Measurements from ENCODE around the gene COL11A2. TPM values are rescaled to one million over a fixed set of nuclear protein-coding genes. Genes with fewer than 3 reads are reported as not detected.

Gene COL11A2
- total RNA-seq, 1 donor from 2014 or later, result 0.65 TPM

DNA sequence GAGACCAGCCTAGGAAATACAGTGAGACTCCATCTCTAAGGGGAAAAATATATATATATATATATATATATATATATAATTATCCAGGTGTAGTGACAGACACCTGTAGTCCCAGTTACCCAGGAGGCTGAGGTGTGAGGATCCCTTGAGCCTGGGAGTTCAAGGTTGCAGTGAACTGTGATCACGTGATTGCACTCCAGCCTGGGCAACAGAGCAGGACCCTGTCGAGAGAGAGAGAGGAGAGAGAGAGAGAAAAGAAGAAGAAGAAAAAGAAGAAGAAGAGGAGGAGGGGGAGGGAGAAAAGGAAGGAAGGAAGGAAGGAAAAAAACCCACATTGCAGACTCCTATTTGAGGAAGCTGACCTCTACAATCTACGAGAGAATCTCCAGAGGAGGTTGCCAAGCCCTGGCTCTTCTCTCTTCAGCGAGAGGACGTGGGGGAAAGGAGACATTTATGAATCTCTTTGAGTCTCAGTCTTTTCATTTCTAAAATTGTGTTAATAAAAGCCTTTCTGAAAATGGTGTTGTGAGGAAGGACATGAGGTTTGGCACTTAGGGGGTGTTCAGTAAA, 49.7 kb downstream of the COL11A2 start:
- peaks cover 15% of the 10 kb centered on the region for H3K27me3 Mint-ChIP-seq (ENCODE audit: insufficient read depth)
- no peak overlapping the region for H3K27ac Mint-ChIP-seq
- no peak overlapping the region for H3K4me3 Mint-ChIP-seq
- H3K4me1 Mint-ChIP-seq (ENCODE audit: low read depth), result peaks cover 13% of the 10 kb centered on the region
- no peaks in the 10 kb centered on the region for H3K9me3 Mint-ChIP-seq
- no peak for DNase-seq (ENCODE audit: low spot score)
- no peaks in the 10 kb centered on the region for H3K36me3 Mint-ChIP-seq (ENCODE audit: low read depth)
- intact Hi-C loops (cut with micrococcal nuclease), result no loop called here

DNA sequence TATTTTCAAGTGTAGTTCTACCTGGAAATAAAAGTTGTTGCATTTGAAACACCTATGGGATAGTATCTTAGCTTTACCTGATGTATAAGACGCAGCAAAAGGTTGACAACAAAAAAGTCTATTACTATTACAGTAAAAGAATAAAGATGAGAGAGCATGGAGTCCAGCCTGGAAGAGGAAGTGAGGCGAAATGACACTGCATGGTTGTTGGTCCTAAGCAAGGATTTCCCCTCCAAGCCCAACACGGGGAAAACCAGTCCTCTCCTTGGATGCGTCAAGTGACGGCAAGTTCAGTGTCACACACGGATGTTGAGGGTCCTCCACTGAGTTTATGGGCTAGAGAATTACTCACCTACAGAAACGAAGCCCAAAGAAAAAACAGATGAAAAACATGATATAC, 51.7 kb downstream of the COL11A2 start:
- H3K27ac Mint-ChIP-seq, result no peak overlapping the region
- no peak overlapping the region for H3K4me3 Mint-ChIP-seq
- no peak for DNase-seq (ENCODE audit: low spot score)
- peaks cover 13% of the 10 kb centered on the region for H3K4me1 Mint-ChIP-seq (ENCODE audit: low read depth)
- peaks cover 15% of the 10 kb centered on the region for H3K27me3 Mint-ChIP-seq (ENCODE audit: insufficient read depth)
- no peaks in the 10 kb centered on the region for H3K9me3 Mint-ChIP-seq
- H3K36me3 Mint-ChIP-seq (ENCODE audit: low read depth), result no peaks in the 10 kb centered on the region
- intact Hi-C loops (cut with micrococcal nuclease), result no loop called here

DNA sequence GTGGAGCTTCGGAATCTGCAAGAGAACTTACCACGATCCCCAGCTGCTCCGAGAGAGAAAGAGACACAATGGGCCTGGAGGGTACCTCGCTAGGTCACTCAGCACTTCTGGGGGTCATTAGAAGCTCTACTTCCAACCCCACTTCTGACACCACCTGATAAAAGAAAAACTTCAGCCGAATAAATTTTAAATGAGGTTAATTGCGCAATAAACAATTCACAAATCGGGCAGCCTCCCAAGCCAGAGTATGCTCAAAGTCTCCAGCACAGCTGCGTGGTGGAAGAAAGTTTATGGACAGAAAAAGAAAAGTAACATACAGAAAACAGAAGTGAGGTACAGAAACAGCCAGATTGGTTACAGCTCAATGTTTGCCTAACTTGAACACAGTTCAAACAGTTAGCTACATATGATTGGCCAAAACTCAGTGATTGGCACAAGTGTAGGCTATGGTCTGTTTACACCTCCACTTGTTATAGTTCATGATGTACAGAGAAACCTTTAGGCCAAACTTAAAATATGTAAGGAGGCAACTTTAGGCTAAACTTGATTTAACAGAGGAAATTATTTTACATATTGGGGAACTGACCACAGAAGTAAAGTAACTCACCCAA, 52.6 kb downstream of the COL11A2 start:
- Mint-ChIP-seq H3K27me3 (ENCODE audit: insufficient read depth) (peaks cover 15% of the 10 kb centered on the region), H3K27ac (no peak overlapping the region), H3K9me3 (no peaks in the 10 kb centered on the region), H3K36me3 (ENCODE audit: low read depth) (no peaks in the 10 kb centered on the region), H3K4me3 (no peak overlapping the region), H3K4me1 (ENCODE audit: low read depth) (peaks cover 13% of the 10 kb centered on the region)
- intact Hi-C loops (cut with micrococcal nuclease), result no loop called here
- no peak for DNase-seq (ENCODE audit: low spot score)

DNA sequence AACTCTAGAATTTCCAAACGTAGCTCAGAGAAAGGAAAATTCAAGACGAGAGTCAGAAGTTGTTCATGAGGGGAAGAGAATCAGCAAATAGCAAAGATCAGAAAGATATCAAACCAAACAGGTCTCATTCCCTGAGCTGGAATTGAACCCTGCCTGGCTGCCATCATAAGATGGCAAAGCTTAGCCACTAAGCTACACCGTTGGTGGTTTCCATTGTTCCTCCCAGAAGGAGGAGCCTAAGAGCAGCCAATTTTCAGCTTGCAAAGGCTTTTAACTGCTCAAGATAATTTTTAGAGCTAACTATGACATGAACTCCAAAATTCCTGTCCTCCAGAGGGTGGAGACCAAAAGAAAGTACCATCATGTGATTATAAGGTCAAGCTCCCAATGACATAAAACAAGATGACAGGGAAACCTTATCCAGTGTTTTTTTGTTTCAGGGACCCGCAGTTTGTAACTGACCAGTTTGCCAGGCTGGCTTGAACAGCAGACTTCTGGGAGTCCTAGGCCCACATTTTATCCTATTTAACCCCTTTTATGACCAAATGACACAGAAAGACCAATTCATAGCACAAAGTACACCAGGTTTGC, 55.9 kb downstream of the COL11A2 start:
- Mint-ChIP-seq H3K36me3 (ENCODE audit: low read depth) (no peaks in the 10 kb centered on the region), H3K27me3 (ENCODE audit: insufficient read depth) (peaks cover 8% of the 10 kb centered on the region), H3K4me1 (ENCODE audit: low read depth) (no peaks in the 10 kb centered on the region), H3K4me3 (no peak overlapping the region), H3K27ac (no peak overlapping the region), H3K9me3 (no peaks in the 10 kb centered on the region)
- intact Hi-C loops (cut with micrococcal nuclease), result no loop called here
- no peak for DNase-seq (ENCODE audit: low spot score)

DNA sequence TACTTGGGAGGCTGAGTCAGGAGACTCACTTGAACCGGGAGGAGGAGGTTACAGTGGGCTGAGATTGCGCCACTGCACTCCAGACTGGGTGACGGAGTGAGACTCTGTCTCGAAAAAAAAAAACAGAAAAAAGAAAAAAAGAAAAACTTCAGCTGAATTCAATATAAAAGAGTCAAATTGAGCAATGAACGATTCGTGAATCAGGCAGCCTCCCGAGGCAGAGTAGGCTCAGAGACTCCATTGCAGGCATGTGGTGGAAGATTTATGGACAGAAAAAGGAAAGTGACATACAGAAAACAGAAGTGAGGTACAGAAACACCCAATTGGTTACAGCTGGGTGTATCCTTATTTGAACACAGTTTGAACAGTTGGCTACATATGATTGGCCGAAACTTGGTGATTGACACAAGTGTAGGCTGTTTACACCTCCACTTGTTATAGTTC, 60.2 kb downstream of the COL11A2 start:
- Mint-ChIP-seq H3K9me3 (no peaks in the 10 kb centered on the region), H3K36me3 (ENCODE audit: low read depth) (no peaks in the 10 kb centered on the region), H3K27ac (no peak overlapping the region), H3K27me3 (ENCODE audit: insufficient read depth) (peaks cover 2% of the 10 kb centered on the region), H3K4me1 (ENCODE audit: low read depth) (peaks cover 32% of the 10 kb centered on the region), H3K4me3 (no peak overlapping the region)
- DNase-seq (ENCODE audit: low spot score), result no peak
- intact Hi-C loops (cut with micrococcal nuclease), result no loop called here

DNA sequence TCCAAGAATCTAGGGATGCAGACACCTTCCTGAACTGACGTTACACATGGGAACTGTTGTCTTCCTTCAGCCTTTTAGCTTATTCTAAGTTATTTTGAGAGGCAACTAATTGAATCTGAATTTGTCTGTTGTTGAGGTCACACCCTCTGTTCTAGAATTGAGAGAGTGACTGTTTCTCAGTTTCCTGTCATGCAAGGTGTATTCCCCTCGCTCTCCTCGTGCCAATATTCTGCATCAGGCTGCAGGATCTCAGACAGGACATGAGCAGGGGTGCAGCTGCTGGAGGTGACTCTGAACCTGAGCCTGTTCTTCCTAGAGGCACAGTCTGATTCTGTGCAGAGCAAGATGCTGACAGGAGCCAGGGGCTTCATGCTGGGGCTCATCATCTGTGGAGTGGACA, 63.9 kb downstream of the COL11A2 start:
- H3K4me3 Mint-ChIP-seq, result no peak overlapping the region
- intact Hi-C loops (cut with micrococcal nuclease), result no loop called here
- peaks cover 38% of the 10 kb centered on the region for H3K4me1 Mint-ChIP-seq (ENCODE audit: low read depth)
- H3K36me3 Mint-ChIP-seq (ENCODE audit: low read depth), result peaks cover 2% of the 10 kb centered on the region
- H3K9me3 Mint-ChIP-seq, result peaks cover 7% of the 10 kb centered on the region
- H3K27me3 Mint-ChIP-seq (ENCODE audit: insufficient read depth), result peaks cover 5% of the 10 kb centered on the region
- peak overlapping the region; percentile 11 for H3K27ac Mint-ChIP-seq
- no peak for DNase-seq (ENCODE audit: low spot score)

DNA sequence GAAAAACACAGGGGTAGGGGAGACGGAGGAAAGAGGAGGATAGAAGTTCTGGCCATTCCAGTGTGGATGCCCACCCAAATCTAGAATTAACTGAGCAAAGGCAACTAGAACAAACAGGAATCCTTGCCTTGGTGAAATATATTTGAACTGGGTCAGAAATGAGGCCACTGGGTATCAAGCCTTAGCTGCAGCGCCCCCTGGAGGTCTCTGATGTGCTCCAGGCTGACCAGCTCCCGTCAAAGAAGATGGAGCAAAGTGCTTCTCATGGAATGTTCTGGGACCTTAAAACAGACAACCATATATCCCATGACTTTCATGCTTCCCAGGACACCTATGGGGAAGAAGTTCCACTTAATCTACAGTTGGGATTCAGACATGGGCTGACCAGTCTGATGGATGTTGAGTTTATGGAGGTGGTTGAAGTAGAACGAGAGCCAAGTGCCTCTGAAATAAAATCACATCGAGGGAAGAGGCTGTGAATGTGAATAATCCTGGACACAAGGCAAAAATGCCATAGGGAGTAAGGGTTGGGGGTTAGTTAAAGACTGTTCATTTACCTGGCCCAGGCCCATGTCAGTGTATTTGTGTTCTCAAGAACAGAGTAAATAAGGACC, 66.1 kb downstream of the COL11A2 start:
- DNase-seq (ENCODE audit: low spot score), result no peak
- Mint-ChIP-seq H3K9me3 (peaks cover 8% of the 10 kb centered on the region), H3K36me3 (ENCODE audit: low read depth) (peaks cover 2% of the 10 kb centered on the region), H3K4me3 (no peak overlapping the region), H3K27ac (no peak overlapping the region), H3K4me1 (ENCODE audit: low read depth) (peaks cover 37% of the 10 kb centered on the region), H3K27me3 (ENCODE audit: insufficient read depth) (peaks cover 10% of the 10 kb centered on the region)
- intact Hi-C loops (cut with micrococcal nuclease), result no loop called here

DNA sequence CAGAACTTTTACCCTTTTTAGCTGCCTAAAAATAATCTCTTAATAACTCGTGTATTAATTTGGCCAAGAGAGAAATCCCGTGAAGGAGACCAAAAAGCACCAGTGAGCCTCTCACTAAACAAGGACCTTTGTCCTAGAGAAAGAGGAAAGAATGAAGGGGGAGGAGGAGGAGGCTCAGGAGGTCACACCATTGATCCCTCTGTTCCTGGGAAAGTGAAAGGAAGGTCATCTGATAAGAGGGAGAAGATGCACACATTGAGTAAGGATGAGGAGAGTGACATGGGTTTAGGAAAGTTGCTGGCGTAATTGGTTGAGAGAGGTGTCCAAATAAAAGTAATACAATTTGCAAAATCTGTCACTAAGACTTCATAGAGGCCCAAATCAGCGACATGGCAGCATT, 67.3 kb downstream of the COL11A2 start:
- Mint-ChIP-seq H3K4me1 (ENCODE audit: low read depth) (peaks cover 27% of the 10 kb centered on the region), H3K27ac (no peak overlapping the region), H3K27me3 (ENCODE audit: insufficient read depth) (peaks cover 19% of the 10 kb centered on the region), H3K36me3 (ENCODE audit: low read depth) (peaks cover 2% of the 10 kb centered on the region), H3K9me3 (peaks cover 8% of the 10 kb centered on the region), H3K4me3 (no peak overlapping the region)
- DNase-seq (ENCODE audit: low spot score), result no peak
- intact Hi-C loops (cut with micrococcal nuclease), result loop anchor here (5.0 kb wide), 1 partner anchor 37 kb away; no protein-coding TSS in a partner anchor

DNA sequence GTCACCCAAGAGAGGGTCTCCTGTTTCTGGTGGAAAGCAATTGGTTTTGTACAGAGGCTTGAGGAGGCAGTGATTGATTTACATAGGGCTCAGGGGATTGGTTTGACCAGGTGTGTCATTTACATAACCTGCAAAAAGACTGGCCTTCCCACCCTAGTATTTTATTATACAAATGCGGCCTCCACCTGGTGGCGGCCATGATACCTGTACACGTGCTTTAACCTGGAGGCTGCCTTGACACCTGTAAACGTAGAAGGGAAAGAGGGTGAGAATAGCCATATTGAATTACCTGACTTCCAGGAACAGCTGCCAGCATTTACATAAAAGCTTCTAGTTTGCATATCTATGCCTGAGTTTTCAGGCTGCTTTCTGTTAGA, 67.8 kb downstream of the COL11A2 start:
- Mint-ChIP-seq H3K4me3 (no peak overlapping the region), H3K27me3 (ENCODE audit: insufficient read depth) (peaks cover 20% of the 10 kb centered on the region), H3K4me1 (ENCODE audit: low read depth) (peaks cover 25% of the 10 kb centered on the region), H3K36me3 (ENCODE audit: low read depth) (peaks cover 2% of the 10 kb centered on the region), H3K27ac (no peak overlapping the region), H3K9me3 (peaks cover 8% of the 10 kb centered on the region)
- DNase-seq (ENCODE audit: low spot score), result no peak
- intact Hi-C loops (cut with micrococcal nuclease), result loop anchor here (5.0 kb wide), 1 partner anchor 38 kb away; no protein-coding TSS in a partner anchor

DNA sequence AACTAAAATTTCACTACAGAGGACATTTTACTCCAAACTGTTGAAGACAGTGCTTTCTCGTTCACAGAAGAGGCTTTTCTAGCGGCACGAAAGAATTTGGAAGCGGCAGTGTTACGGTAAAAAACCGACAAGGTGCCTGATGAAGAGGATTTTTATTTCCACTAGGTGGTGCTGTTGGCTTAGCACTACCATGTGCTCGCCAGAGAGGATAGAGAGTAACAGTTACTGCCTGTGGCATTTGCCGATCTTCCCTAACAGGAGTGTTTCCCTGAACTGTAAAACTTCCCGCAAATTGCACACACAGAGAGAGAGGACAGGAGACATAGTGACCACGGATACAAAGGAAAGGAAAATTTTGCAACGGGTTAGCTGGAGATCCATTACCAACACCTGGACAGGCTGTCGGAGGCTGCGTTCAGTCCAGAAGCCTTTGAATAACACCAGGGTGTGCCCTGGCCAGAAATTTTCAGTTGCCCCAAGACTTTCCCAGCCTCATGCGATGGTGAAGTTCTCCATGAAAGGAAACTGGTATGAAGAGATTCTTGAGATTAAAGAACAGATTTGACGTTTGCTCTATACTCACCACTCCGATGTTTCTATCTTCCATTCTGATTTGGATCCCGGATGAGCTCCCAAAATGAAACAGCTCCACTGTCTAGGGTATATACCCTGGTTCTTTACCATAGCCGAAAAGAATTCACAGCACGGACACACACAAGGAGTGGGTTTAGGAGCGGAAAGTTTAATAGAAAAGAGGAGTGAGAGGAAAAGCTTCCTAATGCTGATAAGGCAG, 68.3 kb downstream of the COL11A2 start:
- H3K27me3 Mint-ChIP-seq (ENCODE audit: insufficient read depth), result peaks cover 26% of the 10 kb centered on the region

DNA sequence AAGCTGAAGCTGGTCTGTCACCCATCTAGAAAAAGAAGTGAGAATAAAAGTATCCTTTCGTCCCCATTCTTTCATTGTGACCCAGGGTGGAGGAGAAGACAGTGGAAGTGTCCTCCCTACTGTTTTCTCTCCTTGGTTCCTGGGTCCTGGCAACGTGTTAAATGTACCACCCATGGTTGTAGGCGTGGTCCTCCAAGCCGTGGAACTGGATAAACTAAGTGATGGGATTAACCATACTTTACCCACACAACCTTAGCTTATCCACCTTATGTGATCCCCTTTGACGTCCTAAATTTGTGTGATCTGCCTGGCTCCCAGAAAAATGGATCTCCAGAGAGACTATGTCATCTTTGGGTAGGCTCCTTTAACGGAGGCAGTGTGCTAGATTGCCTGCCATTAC, 69.1 kb downstream of the COL11A2 start:
- H3K27ac Mint-ChIP-seq, result no peak overlapping the region
- H3K4me3 Mint-ChIP-seq, result no peak overlapping the region
- DNase-seq (ENCODE audit: low spot score), result no peak
- peaks cover 2% of the 10 kb centered on the region for H3K36me3 Mint-ChIP-seq (ENCODE audit: low read depth)
- intact Hi-C loops (cut with micrococcal nuclease), result loop anchor here (1.0 to 5.0 kb wide), 4 partner anchors 25 to 125 kb away; no protein-coding TSS in a partner anchor
- H3K9me3 Mint-ChIP-seq, result peaks cover 8% of the 10 kb centered on the region
- peaks cover 32% of the 10 kb centered on the region for H3K27me3 Mint-ChIP-seq (ENCODE audit: insufficient read depth)
- H3K4me1 Mint-ChIP-seq (ENCODE audit: low read depth), result peaks cover 11% of the 10 kb centered on the region

More for the DNA sequence above, 68.3 kb downstream of the COL11A2 start:
- Mint-ChIP-seq H3K4me3 (no peak overlapping the region), H3K36me3 (ENCODE audit: low read depth) (peaks cover 2% of the 10 kb centered on the region), H3K9me3 (peaks cover 8% of the 10 kb centered on the region), H3K27ac (no peak overlapping the region), H3K4me1 (ENCODE audit: low read depth) (peaks cover 19% of the 10 kb centered on the region)
- intact Hi-C loops (cut with micrococcal nuclease), result loop anchor here (1.0 to 5.0 kb wide), 4 partner anchors 24 to 124 kb away; no protein-coding TSS in a partner anchor
- DNase-seq (ENCODE audit: low spot score), result no peak

DNA sequence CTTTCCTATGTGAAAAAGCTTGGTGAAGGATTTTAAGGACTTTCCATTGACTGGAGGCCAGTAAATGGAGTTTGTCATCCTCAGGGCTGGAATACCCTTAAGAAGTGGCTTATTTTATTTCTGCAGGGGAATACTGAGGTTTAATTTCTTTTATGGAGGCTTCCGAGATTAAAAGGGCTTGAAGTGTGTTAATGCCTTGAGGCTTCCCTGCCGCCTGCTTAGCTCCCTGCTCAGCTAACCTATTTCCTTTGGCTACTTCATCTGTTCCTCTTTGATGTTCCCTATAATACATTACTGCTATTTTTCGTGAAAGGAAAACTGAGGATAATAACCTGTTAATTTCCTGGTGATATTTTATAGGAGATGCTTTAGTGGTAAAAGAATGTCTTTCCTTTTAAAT, 72.3 kb downstream of the COL11A2 start:
- H3K36me3 Mint-ChIP-seq (ENCODE audit: low read depth), result peaks cover 2% of the 10 kb centered on the region
- H3K27ac Mint-ChIP-seq, result no peak overlapping the region
- intact Hi-C loops (cut with micrococcal nuclease), result loop anchor here (5.0 kb wide), 1 partner anchor 42 kb away; no protein-coding TSS in a partner anchor
- H3K4me3 Mint-ChIP-seq, result no peak overlapping the region
- peaks cover 19% of the 10 kb centered on the region for H3K4me1 Mint-ChIP-seq (ENCODE audit: low read depth)
- H3K9me3 Mint-ChIP-seq, result peaks cover 8% of the 10 kb centered on the region
- peaks cover 57% of the 10 kb centered on the region for H3K27me3 Mint-ChIP-seq (ENCODE audit: insufficient read depth)
- DNase-seq (ENCODE audit: low spot score), result no peak
